HG02840 (cell line): Measurements from ENCODE around the gene SOX5.
"Not testable (repeated sequence)": the region's sequence is repeated elsewhere in the genome, so short reads cannot be mapped to it uniquely, and the experiment has no call there.

Experiments
- ATAC-seq: cut with Tn5 transposase; IDR thresholded peaks from one replicate; pipeline ENCODE4 v1.9.1; 2021; ENCODE audit warnings: mild to moderate bottlenecking, moderate library complexity, moderate number of reproducible peaks; ENCODE audit not compliant: unreplicated experiment, low FRiP score

SOX5 gene

GRCh38 chr12:23763724-23764123, 185.7 kb downstream of the SOX5 start:
- ATAC-seq, result no peak

- ATAC-seq, result no peak
These were observed 189.0 kb downstream of the SOX5 start for GRCh38 chr12:23760495-23760894.

- ATAC-seq, result no peak
These were observed 190.9 kb downstream of the SOX5 start for GRCh38 chr12:23758608-23759007.

DNA sequence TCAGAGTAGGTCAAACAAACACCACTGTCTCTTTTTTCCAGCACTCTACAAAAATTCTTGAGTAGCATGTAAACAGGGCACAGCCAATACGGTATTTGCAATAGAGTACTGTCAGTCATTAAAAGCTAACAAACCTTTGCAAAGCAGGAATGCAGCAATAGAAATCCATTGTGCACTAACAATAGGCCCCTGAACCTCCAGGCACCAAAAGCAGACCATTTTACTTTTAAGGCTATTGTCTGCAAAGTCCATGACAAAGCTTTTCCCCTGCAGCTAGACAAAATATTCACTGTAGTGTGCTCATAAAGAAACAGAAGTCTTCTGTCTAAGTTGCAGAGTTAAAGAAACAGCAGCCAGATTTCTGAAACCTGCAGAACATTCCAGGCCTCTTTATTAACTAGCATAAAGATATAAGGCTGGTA, 191.9 kb downstream of the SOX5 start:
- ATAC-seq, result no peak

GRCh38 chr12:23756416-23756815, 193.1 kb downstream of the SOX5 start:
- ATAC-seq, result no peak

DNA sequence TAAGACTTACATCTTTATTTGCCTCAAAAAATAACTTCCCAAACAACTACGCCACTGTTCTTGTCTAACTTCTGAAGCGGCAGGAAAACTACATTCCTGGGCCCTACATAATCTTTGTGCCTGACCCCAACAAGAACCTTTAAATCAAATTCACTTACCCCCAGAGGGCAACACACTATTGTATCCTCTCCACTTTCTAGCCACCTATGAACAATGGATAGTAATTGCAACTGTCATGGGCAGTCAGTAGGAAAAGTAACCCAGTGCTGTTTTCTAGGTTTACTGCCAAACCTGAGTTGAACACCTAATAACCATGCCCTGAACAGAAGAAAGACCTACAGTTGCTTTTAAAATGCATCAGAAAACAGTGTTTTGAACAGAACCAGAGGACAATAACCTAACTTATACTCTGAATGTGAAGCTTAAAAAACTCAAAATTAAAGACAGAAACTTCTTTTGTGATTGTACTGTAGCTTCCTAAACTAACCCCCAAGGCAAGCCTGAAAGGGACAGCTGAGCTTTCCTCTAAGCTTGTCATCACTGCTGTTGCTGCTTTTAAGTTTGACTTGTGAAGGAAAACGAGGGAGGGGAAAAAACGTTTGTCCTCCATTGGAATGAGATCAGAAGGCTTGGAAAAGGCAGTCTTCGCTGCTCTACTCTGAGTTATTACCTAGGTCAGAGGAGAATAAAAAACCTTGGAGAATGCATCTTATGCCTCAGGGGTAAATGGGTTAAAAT, 195.7 kb downstream of the SOX5 start:
- no peak for ATAC-seq

DNA sequence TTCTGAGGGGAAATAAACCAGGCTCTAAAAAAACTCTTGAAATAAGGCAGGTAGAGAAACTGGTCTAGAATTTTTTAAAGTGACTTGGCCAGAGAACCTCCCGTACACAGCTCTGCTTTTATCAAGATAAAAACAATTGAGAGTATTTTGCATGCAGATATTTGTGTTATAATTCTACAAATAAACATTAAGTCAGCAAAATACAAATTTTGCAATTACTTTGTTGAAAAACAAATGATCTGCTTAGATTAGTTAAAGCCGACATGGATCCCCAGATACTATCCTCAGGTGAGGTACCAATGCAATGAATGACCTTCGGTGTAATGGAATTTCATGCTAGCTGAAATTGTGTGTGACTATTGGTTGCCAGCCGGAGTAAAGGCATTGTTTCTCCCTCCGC, 197.2 kb downstream of the SOX5 start:
- no peak for ATAC-seq

DNA sequence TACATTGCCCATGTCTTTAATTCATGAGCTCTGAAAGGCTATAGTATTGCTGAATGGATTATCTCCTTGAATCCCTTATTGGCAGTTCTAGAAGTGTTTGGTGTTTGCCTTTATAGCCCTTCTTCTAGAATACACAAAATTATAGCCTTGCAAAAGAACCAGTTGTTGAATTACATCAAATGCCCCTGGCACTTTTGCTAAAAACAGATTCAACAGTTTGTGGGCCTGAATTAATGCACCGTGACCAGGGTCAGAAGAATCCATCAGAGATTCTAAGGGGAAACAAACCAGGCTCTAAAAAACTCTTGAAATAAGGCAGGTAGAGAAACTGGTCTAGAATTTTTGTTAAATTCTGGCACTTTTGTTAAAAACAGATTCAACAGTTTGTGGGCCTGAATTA, 197.8 kb downstream of the SOX5 start:
- no peak for ATAC-seq

GRCh38 chr12:23750923-23751322, 198.5 kb downstream of the SOX5 start:
- no peak for ATAC-seq

DNA sequence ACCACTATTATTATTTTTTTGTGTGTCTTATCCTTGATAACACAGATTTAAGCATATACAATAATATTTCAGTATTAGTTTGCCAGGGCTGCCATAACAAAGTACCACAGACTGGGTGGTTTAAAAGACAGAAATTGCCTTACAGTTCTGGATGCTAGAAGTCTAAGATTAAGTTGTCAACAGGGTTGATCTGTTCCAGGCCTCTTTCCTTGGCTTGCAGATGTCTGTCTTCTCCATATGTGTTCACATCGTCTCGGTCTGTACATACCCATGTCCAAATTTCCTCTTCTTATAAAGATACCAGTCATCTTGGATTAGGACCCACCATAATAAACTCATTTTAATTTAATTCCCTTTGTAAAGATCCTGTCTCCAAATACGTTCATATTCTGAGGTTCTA, 204.8 kb downstream of the SOX5 start:
- no peak for ATAC-seq

- ATAC-seq, result no peak
These were observed 206.9 kb downstream of the SOX5 start for GRCh38 chr12:23742574-23742973.

DNA sequence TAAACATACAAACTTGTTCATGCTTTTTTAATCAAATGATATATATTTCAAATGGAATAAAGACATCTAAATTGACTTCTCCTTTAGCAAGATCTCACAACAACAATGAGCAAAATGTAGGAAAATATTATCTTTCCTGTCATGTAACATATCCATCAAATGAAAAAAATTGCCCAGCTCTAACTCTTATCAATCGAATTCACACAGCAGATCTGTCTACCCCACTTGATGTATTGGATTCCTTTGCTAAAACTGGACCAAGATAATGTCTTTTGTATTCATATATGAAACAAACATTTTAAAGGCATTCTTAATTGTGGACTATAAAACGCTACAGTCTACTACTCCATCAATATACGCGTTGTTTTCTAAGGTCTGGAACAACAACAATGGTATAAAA, 218.0 kb downstream of the SOX5 start:
- no peak for ATAC-seq

GRCh38 chr12:23731035-23731434, 218.4 kb downstream of the SOX5 start:
- ATAC-seq, result no peak

DNA sequence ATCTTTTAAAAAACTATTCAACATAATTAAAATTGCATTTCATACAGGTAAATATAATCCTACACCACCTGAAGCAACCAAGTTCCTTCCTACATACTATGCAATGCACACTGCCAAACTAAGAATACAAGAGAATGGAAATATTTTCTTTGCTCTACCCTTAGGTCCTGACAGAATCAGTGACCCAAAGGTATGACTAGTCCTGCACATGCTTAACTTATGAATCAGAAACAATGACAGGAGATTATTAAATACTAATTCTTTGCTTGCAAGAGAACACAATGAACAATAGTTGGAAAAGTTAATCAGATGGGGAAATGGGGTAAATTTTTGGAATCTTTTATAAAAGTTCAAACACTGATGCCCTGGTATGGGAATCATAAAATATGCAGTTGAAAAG, 220.1 kb downstream of the SOX5 start:
- no peak for ATAC-seq

GRCh38 chr12:23726646-23727045, 222.8 kb downstream of the SOX5 start:
- ATAC-seq, result no peak

DNA sequence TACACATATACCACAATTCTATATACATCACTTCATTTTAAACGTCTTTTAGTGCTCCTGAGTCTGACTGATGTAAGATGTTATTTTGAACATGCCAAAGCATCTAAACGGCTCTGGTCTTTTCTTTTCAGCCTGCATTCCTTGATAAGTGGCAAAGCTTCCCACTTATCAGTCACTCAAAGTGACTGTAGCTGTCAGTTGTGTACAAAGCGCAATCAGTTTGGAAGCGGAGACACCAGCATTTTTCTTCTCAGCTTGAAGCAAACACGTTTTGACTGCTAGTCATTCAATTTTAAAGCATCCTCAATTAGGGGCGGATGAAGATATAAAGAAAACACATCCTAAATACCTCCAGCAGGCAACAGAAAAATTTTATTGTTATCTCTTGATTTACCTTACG, 226.8 kb downstream of the SOX5 start:
- ATAC-seq, result no peak

- ATAC-seq, result no peak
These were observed 228.2 kb downstream of the SOX5 start for GRCh38 chr12:23721268-23721667.

DNA sequence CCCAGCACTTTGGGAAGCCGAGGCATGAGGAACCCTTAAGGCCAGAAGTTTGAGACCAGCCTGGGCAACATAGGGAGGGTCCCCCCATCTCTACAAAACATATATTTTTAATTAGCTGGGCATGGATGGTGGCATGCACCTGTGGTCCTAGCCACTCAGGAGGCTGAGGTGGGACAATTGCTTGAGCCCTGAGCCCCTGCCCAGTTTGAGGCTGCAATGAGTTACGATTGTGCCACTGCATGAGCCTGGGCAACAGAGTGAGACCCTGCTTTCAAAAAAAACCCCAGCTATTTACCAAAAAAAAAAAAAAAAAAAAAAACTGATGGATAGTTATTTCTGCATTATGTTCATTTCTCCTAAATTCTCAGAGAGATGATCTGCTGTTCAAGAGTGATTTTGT, 230.0 kb downstream of the SOX5 start:
- ATAC-seq, result no peak

GRCh38 chr12:23710361-23710760, 239.1 kb downstream of the SOX5 start:
- not testable (repeated sequence) for ATAC-seq

DNA sequence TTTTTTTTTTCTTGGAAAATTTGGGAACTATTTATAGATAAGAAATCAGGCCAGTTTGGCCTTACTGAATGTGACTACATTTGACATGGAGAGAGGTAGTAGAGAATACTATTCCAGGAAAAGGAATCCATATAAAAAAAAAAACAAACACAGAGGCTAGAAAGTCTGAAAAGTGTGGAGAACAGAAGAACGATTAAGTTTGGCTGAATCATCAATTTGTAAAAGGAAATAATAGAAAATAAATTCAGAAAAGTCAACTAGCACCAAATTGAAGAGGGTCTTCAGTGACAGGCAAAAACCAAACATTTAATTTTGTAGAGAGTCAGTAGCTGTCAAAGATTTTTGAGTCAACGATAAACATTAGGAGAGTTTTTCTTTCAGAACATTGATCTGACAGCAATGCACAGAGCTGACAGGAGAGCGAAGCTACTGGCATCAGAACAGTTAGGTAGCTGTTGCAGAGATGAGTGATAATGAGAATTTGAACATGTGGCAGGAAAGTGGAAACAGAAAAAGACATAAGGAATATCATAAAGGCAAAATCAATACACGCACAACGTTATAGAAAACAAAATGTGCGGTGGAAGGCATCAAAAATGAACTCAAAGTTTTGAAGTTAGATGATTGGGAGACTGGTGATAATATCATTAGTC, 241.2 kb downstream of the SOX5 start:
- ATAC-seq, result no peak

DNA sequence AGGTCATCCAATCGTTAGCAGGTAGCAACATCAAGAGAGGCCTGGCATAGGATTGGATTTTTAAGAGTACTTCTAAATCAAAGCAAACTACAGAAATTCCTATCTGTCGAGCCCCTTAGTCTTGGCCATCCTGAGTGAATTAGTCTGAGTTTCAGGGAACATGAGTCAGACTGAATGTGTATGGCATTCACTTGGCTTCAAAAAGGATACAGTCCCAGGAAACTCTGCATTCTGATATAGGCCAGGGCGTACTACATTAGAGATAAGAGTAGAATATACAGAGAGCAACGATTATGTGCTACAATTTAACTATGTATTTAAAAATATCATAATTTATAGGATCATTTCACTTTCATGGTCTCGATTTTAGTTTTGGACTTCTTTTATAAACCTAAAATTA, 242.2 kb downstream of the SOX5 start:
- ATAC-seq, result no peak
